GM21390 (cell line): Measurements from ENCODE around the gene SCML2.
"Not testable (repeated sequence)": the region's sequence is repeated elsewhere in the genome, so short reads cannot be mapped to it uniquely, and the experiment has no call there.

Source experiments
- ATAC-seq: cut with Tn5 transposase; IDR thresholded peaks from one replicate; pipeline ENCODE4 v1.9.1; 2021; ENCODE audit not compliant: unreplicated experiment

SCML2 gene

GRCh38 chrX:18271725-18272124 lies 82.8 kb downstream of the SCML2 start:
- ATAC-seq: no peak

- no peak for ATAC-seq
These were observed 83.2 kb downstream of the SCML2 start for GRCh38 chrX:18271309-18271708.

GRCh38 chrX:18255059-18255458 lies 99.4 kb downstream of the SCML2 start:
- ATAC-seq: no peak

- no peak for ATAC-seq
These were observed 101.7 kb downstream of the SCML2 start for GRCh38 chrX:18252644-18253359.

GRCh38 chrX:18229646-18230045 lies 124.8 kb downstream of the SCML2 start:
- ATAC-seq: not testable (repeated sequence)

GRCh38 chrX:18228069-18228468 lies 126.4 kb downstream of the SCML2 start:
- no peak for ATAC-seq

- no peak for ATAC-seq
These were observed 127.0 kb downstream of the SCML2 start for GRCh38 chrX:18227458-18227857.

- ATAC-seq: no peak
These were observed 133.7 kb downstream of the SCML2 start, which contains the start of gene BEND2 for GRCh38 chrX:18220786-18221185. Gene BEND2 (minus strand): TSS chrX:18220886. CDS start chrX:18220750, 136 bp downstream.

- no peak for ATAC-seq
These were observed 144.0 kb downstream of the SCML2 start for GRCh38 chrX:18210470-18210869.

- no peak for ATAC-seq
These were observed 147.8 kb downstream of the SCML2 start for GRCh38 chrX:18206657-18207056.

- ATAC-seq: no peak
These were observed 150.9 kb downstream of the SCML2 start for GRCh38 chrX:18203631-18204030.

- no peak for ATAC-seq
These were observed 159.8 kb downstream of the SCML2 start for GRCh38 chrX:18194688-18195087.
